ENCODE data around the gene C11orf68.

GRCh38 chr11:65944767-65945166 is 25.9 kb upstream of the C11orf68 start:
- TF ChIP-seq, protein P1, sequence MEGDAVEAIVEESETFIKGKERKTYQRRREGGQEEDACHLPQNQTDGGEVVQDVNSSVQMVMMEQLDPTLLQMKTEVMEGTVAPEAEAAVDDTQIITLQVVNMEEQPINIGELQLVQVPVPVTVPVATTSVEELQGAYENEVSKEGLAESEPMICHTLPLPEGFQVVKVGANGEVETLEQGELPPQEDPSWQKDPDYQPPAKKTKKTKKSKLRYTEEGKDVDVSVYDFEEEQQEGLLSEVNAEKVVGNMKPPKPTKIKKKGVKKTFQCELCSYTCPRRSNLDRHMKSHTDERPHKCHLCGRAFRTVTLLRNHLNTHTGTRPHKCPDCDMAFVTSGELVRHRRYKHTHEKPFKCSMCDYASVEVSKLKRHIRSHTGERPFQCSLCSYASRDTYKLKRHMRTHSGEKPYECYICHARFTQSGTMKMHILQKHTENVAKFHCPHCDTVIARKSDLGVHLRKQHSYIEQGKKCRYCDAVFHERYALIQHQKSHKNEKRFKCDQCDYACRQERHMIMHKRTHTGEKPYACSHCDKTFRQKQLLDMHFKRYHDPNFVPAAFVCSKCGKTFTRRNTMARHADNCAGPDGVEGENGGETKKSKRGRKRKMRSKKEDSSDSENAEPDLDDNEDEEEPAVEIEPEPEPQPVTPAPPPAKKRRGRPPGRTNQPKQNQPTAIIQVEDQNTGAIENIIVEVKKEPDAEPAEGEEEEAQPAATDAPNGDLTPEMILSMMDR (IDR thresholded peaks at IDR 0.05) = no peak
- no peak for TF ChIP-seq ZFX (IDR thresholded peaks at IDR 0.05; ENCODE audit: borderline replicate concordance)

Measured in 22Rv1 (cell line).